Middle frontal gyrus (tissue), 1 donor: ENCODE results near the gene PRPF8.
"Not testable (repeated sequence)": the region's sequence is repeated elsewhere in the genome, so short reads cannot be mapped to it uniquely, and the experiment has no call there.

ENCODE experiments used
- DNase-seq: peaks from one replicate; pipeline ENCODE4 v3.0.0-alpha.2; 2015; ENCODE audit warnings: low spot score; ENCODE audit errors: extremely low spot score

Gene PRPF8

DNA sequence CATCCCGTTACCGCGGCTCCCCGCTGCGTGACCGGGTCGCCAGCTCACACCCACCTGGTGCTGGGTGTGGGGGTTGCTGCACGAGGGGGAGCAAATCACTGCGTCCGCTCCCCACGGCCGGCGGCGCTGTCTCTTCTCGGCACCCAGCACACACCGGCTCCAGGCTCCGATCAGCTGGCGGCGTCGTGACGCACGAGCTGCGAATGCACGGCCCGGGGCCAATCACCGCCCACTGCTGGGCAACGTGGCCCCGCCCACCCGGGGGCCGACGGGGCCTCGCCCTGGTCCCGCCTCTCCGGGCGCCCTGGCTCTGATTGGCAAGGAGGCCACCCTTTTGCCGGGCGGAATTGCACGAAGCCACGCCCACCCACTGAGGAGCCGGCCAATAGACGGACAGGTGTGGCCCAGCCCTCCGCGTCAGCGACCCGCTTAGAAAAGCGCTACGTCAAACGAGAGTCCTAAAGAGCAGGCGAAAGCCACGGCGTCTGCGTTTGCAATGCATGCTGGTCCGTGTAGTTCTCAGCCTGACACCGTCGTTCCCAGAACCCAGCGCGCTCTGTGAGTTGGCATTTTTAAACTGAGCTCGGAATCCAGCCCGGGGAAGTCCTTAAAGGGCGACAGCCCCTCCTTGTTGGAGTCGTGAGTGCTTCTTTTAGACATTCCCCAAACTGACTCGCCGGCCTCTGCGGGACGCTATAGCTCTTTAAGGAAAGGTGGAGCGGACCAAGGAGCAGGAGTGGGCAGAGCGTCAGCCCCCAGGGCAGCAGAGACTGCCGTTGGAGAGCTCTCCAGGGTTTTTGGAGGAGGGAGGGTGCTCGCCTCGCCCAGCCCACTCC is 31.6 kb upstream of the PRPF8 start:
- peak; percentile 100 for DNase-seq

DNA sequence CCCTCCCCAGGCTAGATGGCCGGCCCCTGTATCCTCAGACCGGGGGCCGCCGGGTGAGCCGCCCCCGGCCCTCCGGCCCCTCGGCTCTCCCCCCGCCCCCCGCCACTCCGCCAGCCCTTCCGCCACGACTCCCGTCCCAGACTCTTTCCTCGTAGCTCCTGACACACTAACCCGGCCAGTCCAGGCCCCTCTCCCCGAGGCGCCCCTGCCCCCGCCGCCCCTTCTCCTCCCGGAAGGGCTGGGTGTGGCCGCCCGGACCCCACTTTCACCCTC is 31.1 kb upstream of the PRPF8 start:
- DNase-seq: no peak

DNA sequence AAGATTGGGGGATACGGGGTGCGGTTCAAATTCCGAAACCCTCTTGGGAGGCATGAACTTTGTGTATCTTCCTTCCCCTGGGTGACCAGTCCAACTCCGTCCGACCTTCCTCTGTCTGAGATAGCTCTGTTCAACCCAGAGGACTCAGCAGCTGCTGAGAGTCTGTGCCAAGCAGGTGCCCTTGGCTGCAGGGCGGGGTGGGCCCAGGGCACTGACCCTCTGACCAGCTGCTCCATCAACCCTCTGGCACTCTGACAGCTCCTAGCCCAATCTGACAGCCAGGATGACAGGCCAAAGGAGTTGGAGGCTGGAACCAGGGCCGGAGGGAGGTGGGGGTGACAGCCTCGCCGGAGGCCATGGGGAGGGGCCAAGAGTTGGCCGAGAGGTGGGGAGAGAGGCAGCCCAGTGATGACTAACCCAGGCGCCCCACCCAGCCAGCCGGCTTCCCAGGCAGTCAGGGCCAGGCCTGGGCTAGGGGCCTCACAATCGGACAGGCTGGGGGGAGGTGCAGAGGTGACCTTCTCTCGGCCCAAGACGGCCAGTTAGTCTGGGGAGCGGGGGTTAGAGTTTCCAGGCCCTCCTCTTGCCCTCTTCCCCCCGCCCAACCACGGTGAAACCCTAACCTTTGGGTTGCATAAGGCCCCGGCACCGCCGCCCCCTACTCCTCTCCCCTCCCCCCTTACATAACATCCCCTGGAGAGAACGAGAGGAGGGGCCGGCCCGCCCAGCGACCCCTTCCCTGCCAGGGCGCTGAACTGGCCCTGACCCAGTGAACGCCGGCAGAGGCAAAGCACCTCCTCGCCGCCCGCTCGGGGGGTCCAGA is 30.5 kb upstream of the PRPF8 start:
- DNase-seq: no peak

DNA sequence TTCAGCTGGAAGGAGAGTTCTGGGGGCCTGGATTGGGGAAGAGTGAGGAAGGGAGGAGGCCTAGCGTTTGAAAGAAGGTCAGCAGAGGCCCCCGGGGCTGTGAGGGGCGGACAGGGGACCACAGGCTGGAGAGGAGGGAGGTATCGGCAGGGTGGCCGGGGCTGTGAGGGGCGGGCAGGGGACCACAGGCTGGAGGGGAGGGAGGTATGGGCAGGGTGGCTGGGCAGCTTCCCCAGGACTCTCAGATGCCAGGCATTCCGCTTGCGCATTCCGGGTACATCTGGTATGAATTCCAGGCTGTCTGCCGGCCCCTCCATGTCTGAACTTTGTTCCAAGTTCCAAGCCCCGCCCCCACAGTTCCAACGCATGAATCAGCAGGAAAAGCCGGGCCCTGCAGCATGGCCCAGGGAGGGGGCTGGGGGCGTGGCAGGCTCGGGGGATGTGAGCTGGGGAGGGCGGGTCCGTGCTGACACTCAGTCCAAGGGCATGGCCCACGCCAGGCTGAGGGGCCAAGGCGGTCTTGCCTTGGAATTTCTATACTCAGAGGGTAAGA is 29.8 kb upstream of the PRPF8 start:
- peak; percentile 51 for DNase-seq

- DNase-seq: no peak
These were observed 29.3 kb upstream of the PRPF8 start for GRCh38 chr17:1713878-1714426.

DNA sequence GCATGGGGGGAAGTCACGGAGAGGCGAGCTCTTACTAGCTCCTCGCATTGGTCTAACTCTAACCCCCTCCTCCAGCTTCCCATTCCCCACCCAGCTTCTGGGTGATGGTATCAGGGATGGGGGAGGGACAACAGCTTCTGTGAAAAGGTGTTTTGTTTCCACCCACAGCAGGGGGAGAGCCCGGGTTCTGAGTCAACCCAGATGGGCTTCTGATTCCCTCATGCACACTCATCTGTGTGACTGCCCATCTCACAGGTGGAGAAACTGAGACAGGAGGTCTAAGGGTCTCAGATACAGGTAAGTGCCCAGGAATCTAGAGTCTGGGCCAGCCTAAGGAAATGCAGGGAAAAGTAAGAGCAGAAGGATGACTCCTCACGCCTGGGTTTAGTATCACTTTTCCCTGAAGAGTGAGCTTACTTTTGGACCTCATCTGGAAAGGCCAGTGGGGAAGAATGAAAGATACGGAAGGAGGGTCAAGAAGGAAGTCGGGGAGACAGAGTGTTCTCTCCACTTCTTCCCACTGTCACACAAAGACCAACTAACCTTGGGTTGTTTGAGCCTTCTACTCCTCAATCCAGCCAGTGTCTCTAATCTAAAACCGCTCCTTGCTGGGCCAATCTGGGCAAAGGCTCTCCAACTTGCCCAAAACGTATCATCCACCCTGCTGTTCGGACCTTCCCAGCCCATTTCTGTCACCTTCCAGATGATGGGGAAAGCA is 28.7 kb upstream of the PRPF8 start:
- no peak for DNase-seq

DNA sequence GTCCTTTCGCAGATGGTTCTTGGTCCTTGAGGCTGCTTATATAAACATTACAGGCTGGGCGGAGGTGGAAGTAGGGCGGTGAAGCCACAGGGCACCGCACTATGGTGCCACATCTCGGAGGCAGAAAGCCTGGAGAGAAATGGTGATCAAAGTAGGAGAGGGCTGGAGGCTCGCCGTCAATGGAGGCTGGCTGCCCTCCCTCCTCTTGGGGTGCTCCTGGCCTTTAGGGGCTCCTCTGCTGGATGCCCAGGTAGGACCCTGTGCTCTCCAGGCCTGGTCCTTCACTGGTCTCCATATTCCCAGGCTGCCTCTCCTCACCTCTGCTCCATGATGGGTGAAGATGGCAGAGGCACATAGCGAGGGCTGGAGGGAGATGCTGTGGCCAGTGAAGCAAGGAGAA is 27.6 kb upstream of the PRPF8 start:
- DNase-seq: no peak

DNA sequence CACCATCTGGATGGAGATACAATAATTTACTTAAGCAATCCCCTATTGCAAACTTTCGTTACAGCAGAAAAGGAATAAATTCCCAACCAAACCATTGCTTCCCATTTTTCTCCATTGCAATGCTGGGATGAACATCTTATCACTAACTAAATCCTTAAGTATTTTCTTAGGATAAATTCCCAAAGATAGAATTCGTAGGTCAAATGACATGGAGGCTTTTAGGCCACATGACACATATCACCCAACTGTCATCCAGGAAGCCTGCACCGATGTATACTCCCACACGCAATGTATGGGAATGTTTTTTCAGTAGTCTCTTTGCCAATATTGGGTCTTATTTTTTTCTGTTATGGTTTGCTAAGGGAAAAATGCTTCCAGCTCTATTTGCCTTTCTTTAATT is 27.1 kb upstream of the PRPF8 start:
- no peak for DNase-seq

GRCh38 chr17:1710807-1711553 is 26.3 kb upstream of the PRPF8 start:
- DNase-seq: no peak

DNA sequence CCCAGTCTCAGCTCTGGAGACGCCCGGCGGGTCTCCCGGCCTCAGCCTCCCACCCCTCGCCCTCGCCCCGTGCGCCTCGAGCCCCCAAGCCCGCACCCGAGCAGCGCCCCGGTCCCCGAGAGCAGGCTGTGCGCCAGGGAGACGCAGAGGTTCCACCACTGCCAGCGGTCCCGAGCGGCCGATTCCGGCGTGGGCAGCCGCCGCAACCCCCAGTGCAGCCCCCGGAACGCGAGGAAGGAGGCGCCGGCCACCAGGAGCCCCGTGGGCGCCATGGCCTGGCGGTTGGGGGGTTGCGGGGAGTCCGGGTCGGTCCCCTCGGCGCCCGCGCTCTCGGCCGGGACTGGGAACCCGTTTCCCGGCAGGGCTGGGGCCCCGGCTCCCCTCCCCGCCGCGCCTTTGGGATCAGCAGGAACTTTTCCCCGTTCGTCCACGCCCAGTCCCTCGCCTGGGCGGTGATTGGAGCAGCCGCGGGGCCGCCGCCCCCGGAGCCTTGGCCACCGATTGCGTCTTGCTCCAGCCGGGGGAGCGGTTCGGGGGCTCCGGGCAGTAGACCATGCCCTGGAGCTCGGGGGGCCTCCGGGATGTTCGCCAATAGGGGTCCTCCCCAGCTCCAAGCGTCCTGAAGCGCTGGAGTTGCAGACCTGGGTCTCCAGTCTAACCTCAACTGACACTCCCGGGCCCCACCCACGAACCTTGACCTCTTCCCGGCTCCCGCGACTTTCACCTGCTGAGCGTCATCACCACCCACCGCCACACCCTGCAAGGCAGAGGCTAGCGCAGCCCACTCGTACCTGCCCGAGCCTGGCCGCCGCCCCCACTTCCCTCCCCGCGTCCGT is 25.5 kb upstream of the PRPF8 start, which contains the start of gene TLCD2:
TSS of gene TLCD2 (minus strand) at position 407 of the 836 bp plus-strand sequence. CDS start at position 272, 135 bp downstream.
- DNase-seq: no peak

DNA sequence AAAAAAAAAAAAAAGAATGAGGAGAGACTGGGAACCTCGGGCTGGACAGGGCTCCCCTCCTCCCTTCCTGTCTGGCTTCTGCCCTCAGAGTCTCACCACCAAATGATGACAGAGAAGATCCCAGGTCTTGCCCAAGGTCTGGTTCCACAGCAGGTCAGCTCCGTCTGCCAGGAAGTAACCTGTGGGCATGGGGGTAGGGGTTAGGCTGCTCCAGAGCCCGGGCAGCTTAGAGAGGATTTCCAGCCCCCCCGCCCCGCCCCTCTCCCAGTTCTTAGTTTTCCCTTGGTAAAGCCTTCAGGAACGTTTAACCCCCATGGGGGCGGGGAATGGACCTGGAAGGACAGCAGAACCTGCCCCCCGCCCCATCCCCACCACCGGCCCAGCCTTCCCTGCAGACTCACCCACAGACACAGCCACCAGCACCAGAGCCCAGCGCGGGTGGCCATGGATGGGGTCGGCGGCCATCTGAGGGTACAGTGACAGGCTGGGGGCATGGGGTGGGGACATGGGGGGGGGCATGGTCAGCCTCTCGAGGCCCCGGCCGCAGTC is 24.8 kb upstream of the PRPF8 start:
- no peak for DNase-seq

- DNase-seq: not testable (repeated sequence)
These were observed 24.2 kb upstream of the PRPF8 start for GRCh38 chr17:1708791-1709346.

DNA sequence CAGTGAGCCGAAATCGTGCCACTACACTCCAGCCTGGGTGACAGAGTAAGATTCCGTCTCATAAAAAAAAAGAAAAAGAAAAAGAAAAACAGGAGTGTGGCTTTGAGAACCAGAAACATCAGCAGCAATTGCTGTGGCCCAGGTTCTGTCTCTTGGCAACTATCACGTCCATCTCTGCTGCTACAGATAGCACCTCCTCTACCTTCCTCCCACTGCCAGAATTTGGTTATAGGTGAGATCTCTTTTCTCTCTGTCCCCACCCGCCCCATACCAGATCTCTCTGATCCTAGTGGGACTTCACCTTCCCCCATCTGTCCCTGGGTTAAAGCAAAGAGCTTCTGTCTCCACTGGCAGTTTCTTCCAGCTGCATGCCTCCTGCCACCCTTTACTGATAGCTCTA is 22.4 kb upstream of the PRPF8 start:
- no peak for DNase-seq

- no peak for DNase-seq
These were observed 20.3 kb upstream of the PRPF8 start for GRCh38 chr17:1705004-1705403.

- no peak for DNase-seq
These were observed 18.4 kb upstream of the PRPF8 start for GRCh38 chr17:1703063-1703462.

DNA sequence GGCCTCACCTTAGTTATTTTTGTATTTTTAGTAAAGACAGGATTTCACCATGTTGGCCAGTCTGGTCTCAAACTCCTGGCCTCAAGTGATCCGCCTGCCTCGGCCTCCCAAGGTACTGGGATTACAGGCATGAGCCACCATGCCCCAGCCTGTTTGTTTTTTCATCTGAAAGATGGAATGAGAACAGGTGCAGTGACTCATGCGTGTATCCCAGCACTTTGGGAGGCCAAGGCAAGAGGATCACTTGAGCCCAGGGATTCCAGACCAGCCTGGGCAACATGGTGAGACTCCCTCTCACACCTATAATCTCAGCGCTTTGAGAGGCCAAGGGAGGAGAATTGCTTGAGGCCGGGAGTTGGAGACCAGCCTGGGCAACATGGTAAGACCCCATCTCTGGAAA is 15.2 kb upstream of the PRPF8 start:
- DNase-seq: not testable (repeated sequence)

DNA sequence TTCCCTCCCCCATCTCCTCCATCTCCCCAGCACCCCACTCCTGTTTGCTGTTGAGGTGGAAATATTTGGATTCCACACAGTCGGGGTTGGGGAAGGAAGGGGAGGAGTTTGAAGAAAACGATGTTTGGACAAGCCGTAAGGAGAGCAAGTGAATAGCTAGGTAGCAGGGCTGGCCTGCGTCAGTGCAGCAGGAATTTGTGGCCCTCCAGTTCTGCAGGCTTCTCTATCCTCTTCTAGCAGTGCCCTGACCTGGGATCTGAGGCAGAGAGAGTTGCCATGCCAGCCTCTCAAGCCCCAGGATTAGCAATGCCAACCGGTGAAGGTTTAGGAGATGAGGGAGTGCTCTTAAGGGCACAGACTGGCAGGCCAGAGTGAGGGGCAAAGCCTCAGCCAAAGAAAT is 13.0 kb upstream of the PRPF8 start:
- no peak for DNase-seq

DNA sequence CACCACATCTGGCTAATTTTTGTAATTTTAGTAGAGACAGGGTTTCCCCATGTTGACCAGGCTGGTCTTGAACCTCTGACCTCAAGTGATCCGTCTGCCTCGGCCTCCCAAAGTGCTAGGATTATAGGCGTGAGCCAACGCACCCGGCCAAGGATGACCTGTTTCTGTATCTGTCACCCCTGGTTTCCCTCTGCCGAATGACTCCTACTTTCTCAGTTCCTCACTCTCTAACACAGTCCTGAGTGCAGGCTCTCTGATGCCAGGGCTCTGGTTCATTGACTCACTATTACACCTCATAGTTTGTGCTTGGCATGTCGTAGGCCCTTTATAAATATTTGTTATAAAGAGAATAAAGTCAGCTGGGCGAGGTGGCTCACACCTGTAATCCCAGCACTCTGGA is 10.7 kb upstream of the PRPF8 start:
- DNase-seq: no peak

DNA sequence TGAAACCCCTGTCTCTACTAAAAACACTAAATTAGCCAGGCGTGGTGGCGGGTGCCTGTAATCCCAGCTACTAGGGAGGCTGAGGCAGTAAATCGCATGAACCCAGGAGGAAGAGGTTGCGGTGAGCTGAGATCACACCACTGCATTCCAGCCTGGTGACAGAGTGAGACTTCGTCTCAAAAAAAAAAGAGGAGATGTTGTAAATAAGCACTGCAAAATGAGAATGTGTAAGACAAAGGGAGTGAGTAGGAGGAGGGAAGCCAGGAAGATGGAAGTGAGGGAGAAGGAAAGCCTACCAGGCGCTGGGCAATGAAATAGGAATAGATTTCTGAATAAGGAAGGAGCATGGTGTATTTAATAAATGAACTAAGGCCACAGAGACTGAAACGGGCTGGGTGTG is 8.7 kb upstream of the PRPF8 start:
- DNase-seq: no peak
